ENCODE results near the gene CCDC80. TPM values are rescaled to one million over a fixed set of nuclear protein-coding genes. Genes with fewer than 3 reads are reported as not detected.

The CCDC80 gene
- total RNA-seq, 4 donors from 2014 or later, result 19.4 to 129 (median 31.1) TPM

DNA sequence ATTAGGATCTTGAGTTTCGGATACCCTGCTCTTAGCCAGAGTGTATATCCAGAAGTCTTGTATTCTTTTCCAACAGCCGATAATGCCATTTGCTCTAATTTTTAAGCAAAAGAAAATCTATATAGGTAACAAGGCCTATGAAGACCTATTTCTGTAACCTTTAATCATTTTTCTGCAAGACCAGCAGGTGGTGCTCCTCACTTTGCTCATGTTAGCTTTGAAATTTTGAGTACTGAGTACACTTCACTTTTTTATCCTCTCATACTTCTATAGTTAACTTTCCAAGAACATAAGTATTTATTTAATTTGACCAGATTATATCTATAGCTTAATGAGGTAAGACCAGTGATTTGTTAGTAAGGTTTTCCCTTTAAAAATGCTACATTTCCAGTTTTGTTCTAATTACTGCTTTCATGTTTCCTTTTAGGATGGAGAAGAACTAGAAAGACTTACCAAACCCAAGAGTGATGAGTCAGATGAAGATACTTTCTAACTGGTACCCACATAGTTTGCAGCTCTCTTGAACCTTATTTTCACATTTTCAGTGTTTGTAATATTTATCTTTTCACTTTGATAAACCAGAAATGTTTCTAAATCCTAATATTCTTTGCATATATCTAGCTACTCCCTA lies 58.6 kb downstream of the CCDC80 start:
- Histone ChIP-seq H3K4me3 (no peak overlapping the region), H3K9me3 (no peaks in the 10 kb centered on the region), H3K27me3 (no peaks in the 10 kb centered on the region), H3K36me3 (peaks cover 0 to 74% (median 10%) of the 10 kb centered on the region in 3 donors), H3K4me1 (no peaks in the 10 kb centered on the region), H3K27ac (no peak overlapping the region)
- 76 to 78% methylated on average over 2 of the region's 2 CpGs for WGBS, 2 donors
- DNase-seq (ENCODE audit: low spot score in 2 of 2), result no peak
- TF ChIP-seq, protein P1, sequence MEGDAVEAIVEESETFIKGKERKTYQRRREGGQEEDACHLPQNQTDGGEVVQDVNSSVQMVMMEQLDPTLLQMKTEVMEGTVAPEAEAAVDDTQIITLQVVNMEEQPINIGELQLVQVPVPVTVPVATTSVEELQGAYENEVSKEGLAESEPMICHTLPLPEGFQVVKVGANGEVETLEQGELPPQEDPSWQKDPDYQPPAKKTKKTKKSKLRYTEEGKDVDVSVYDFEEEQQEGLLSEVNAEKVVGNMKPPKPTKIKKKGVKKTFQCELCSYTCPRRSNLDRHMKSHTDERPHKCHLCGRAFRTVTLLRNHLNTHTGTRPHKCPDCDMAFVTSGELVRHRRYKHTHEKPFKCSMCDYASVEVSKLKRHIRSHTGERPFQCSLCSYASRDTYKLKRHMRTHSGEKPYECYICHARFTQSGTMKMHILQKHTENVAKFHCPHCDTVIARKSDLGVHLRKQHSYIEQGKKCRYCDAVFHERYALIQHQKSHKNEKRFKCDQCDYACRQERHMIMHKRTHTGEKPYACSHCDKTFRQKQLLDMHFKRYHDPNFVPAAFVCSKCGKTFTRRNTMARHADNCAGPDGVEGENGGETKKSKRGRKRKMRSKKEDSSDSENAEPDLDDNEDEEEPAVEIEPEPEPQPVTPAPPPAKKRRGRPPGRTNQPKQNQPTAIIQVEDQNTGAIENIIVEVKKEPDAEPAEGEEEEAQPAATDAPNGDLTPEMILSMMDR (IDR thresholded peaks at IDR 0.05), result peak; percentile 36 to 55 (median 51)
- no peak for TF ChIP-seq POLR2A (IDR thresholded peaks at IDR 0.05)

DNA sequence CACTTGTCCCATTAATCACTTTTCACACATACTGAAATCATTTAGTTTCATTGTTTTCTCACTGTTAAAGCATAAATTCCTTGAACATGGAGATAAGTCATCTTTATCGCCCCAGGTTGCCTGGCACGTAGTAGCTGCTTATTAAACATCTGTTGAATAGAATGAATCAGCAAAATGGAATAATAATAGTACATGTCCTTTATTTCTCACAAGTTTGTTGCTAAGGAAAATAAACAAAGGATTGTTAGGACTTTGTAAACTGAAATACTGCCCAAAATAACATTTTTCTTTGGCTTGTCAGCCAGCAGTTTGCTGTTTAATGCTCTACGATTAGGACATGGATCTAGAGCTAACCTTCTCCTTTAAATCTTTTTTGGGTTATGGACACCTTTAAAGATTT lies 61.2 kb downstream of the CCDC80 start:
- Histone ChIP-seq H3K4me1 (no peaks in the 10 kb centered on the region), H3K9me3 (no peaks in the 10 kb centered on the region), H3K36me3 (peaks cover 0 to 60% (median 10%) of the 10 kb centered on the region in 3 donors), H3K4me3 (no peak overlapping the region), H3K27me3 (no peaks in the 10 kb centered on the region), H3K27ac (no peak overlapping the region)
- WGBS, 2 donors, result 75 to 77% methylated on average over 3 of the region's 3 CpGs
- TF ChIP-seq, protein P1 (IDR thresholded peaks at IDR 0.05), result no peak
- no peak for TF ChIP-seq POLR2A (IDR thresholded peaks at IDR 0.05)
- TF ChIP-seq EP300 (IDR thresholded peaks at IDR 0.05), result no peak
- no peak for DNase-seq (ENCODE audit: low spot score in 2 of 2)

DNA sequence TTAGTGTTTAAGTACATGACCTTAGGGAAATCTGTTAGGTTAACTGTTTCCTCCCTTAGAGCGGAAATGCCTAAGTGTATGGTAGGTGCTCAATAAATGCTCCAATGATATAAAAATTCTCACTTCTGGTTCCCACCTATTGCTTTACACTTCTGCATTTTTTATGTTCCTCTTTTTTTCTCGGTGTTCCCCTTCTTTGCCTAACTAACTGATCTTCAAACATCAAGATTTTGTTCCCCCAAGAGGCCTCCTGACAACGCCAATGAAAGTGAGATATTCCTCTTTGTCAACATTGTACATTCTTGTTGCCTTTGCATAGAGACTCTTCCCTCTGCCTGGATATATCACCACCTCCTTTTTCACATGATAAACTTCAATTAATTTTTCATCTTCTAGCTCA lies 61.7 kb downstream of the CCDC80 start:
- H3K27ac ChIP-seq, result no peak overlapping the region
- 86 to 88% methylated on average over 3 of the region's 3 CpGs for WGBS, 2 donors

DNA sequence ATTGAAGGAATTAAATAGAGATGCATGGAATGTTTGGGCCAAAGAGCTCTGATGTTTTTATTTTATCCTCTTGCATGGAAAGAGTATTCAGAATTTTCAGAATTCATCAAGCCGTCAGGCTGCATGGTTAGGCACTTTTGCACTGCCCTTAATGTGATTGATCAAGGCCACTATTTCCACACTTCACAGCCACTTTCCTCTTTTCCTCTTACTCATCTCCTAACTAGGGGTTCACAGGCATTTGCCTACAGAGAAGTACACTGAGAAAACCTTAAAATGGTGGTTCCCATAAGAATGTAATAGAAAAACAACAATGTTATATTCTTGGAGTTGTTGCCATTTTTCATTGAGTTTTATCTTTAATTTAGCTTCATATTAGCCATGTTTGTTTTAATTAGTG lies 68.2 kb downstream of the CCDC80 start:
- Histone ChIP-seq H3K27me3 (no peaks in the 10 kb centered on the region), H3K36me3 (peaks cover 0 to 66% (median 4%) of the 10 kb centered on the region in 3 donors), H3K27ac (no peak overlapping the region), H3K4me3 (no peak overlapping the region), H3K9me3 (no peaks in the 10 kb centered on the region), H3K4me1 (peaks cover 0 to 7% (median 0%) of the 10 kb centered on the region in 4 donors)
- no peak for DNase-seq (ENCODE audit: low spot score in 2 of 2)
- 89 to 91% methylated on average over 1 of the region's 1 CpG for WGBS, 2 donors
- TF ChIP-seq, protein P1 (IDR thresholded peaks at IDR 0.05), result no peak
- TF ChIP-seq EP300 (IDR thresholded peaks at IDR 0.05) (no peak), POLR2A (IDR thresholded peaks at IDR 0.05) (no peak)

More for the DNA sequence above, 61.7 kb downstream of the CCDC80 start:
- H3K27me3 ChIP-seq, result no peaks in the 10 kb centered on the region
- H3K36me3 ChIP-seq, result peaks cover 0 to 57% (median 10%) of the 10 kb centered on the region in 3 donors
- no peak overlapping the region for H3K4me3 ChIP-seq
- no peak for TF ChIP-seq EP300 (IDR thresholded peaks at IDR 0.05)
- TF ChIP-seq, protein P1 (IDR thresholded peaks at IDR 0.05), result no peak
- no peak for TF ChIP-seq POLR2A (IDR thresholded peaks at IDR 0.05)
- DNase-seq (ENCODE audit: low spot score in 2 of 2), result no peak
- no peaks in the 10 kb centered on the region for H3K4me1 ChIP-seq
- no peaks in the 10 kb centered on the region for H3K9me3 ChIP-seq

DNA sequence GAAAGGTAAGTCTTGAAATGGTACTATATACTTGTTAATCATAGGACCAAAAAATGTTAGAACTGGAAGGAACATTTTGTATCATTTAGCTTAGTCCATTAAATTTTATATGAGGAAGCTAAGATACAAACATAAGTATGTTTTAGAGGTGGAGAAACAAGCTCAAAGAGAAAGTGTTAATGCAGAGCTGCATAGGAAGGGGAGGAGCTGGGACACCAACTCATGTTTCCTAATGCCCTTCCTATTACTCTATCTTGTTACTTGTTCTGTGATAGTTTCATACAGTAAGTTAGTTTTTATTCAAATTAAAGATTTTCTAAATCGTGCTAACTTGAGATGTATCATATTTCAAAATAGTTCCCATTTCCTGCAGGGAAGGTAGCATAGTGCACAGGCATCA lies 71.7 kb downstream of the CCDC80 start:
- no peak overlapping the region for H3K27ac ChIP-seq
- peaks cover 0 to 7% (median 0%) of the 10 kb centered on the region in 4 donors for H3K4me1 ChIP-seq
- no peak for DNase-seq (ENCODE audit: low spot score in 2 of 2)
- H3K36me3 ChIP-seq, result peaks cover 0 to 79% (median 4%) of the 10 kb centered on the region in 3 donors
- 60 to 64% methylated on average over 1 of the region's 1 CpG for WGBS, 2 donors
- H3K27me3 ChIP-seq, result no peaks in the 10 kb centered on the region
- TF ChIP-seq POLR2A (IDR thresholded peaks at IDR 0.05) (no peak), EP300 (IDR thresholded peaks at IDR 0.05) (no peak)
- TF ChIP-seq, protein P1 (IDR thresholded peaks at IDR 0.05), result no peak
- H3K9me3 ChIP-seq, result no peaks in the 10 kb centered on the region
- H3K4me3 ChIP-seq, result no peak overlapping the region
